Measurements from ENCODE around the gene ITGB7.

DNA sequence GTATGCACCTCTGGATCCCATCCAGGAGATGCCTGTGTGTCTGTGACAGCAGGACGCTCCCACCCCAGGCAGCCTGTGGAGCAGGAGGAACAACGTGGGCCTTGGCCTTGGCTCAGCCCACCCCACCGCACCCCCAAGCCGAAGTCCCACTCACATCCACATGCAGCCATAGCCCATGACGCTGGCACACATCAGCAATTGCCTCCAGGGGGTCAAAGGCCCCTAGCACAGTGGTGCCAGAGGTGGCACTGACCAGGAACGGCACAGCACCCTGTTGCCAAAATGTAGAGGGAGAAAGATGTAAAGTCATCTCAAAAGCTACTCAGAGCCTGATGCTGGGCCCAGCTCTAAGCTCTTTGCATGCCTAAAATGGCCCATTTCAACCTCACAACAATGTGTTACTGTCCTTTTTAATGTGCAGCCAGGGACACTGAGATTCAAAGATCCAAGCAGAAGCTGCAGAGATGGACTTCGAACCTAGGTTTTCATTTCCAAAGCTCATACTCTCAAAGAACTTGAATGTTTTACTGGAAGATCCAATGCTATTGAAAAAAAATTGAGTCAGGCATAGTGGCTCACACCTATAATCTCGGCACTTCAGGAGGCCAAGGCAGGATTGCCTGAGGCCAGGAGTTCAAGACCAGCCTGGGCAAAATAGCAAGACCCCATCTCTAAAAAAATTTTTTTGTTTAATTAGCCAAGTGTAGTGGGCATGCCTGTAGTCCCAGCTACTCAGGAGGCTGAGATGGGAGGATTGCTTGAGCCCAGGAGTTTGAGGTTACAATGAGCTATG lies 45.7 kb downstream of the ITGB7 start:
- TF ChIP-seq, protein P1, sequence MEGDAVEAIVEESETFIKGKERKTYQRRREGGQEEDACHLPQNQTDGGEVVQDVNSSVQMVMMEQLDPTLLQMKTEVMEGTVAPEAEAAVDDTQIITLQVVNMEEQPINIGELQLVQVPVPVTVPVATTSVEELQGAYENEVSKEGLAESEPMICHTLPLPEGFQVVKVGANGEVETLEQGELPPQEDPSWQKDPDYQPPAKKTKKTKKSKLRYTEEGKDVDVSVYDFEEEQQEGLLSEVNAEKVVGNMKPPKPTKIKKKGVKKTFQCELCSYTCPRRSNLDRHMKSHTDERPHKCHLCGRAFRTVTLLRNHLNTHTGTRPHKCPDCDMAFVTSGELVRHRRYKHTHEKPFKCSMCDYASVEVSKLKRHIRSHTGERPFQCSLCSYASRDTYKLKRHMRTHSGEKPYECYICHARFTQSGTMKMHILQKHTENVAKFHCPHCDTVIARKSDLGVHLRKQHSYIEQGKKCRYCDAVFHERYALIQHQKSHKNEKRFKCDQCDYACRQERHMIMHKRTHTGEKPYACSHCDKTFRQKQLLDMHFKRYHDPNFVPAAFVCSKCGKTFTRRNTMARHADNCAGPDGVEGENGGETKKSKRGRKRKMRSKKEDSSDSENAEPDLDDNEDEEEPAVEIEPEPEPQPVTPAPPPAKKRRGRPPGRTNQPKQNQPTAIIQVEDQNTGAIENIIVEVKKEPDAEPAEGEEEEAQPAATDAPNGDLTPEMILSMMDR (conservative IDR thresholded peaks at IDR 0.05; ENCODE audit: low read depth, low read length) = no peak
- TF ChIP-seq, protein P2, sequence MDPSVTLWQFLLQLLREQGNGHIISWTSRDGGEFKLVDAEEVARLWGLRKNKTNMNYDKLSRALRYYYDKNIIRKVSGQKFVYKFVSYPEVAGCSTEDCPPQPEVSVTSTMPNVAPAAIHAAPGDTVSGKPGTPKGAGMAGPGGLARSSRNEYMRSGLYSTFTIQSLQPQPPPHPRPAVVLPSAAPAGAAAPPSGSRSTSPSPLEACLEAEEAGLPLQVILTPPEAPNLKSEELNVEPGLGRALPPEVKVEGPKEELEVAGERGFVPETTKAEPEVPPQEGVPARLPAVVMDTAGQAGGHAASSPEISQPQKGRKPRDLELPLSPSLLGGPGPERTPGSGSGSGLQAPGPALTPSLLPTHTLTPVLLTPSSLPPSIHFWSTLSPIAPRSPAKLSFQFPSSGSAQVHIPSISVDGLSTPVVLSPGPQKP (IDR thresholded peaks at IDR 0.05; ENCODE audit: borderline replicate concordance, low read depth, low read length) = no peak
- TF ChIP-seq POLR2A (IDR thresholded peaks at IDR 0.05; ENCODE audit: low read depth, low read length) (no peak), CEBPB (IDR thresholded peaks at IDR 0.05; ENCODE audit: low read depth, low read length) (no peak), MXI1 (IDR thresholded peaks at IDR 0.05; ENCODE audit: borderline replicate concordance, low read depth, low read length) (no peak), FOS (IDR thresholded peaks at IDR 0.05; ENCODE audit: low read depth, low read length) (no peak), RCOR1 (IDR thresholded peaks at IDR 0.05; ENCODE audit: insufficient replicate concordance, low read length) (no peak), RAD21 (IDR thresholded peaks at IDR 0.05; ENCODE audit: low read length) (no peak), BHLHE40 (IDR thresholded peaks at IDR 0.05; ENCODE audit: low read depth, low read length) (no peak), MAFK (IDR thresholded peaks at IDR 0.05; ENCODE audit: low read depth, low read length) (no peak), CHD1 (IDR thresholded peaks at IDR 0.05; ENCODE audit: low read depth, low read length) (no peak)
